ENCODE data around the gene GCSH.

GRCh38 chr16:81067166-81067565 lies 29.0 kb downstream of the GCSH start:
- TF ChIP-seq, protein P1, sequence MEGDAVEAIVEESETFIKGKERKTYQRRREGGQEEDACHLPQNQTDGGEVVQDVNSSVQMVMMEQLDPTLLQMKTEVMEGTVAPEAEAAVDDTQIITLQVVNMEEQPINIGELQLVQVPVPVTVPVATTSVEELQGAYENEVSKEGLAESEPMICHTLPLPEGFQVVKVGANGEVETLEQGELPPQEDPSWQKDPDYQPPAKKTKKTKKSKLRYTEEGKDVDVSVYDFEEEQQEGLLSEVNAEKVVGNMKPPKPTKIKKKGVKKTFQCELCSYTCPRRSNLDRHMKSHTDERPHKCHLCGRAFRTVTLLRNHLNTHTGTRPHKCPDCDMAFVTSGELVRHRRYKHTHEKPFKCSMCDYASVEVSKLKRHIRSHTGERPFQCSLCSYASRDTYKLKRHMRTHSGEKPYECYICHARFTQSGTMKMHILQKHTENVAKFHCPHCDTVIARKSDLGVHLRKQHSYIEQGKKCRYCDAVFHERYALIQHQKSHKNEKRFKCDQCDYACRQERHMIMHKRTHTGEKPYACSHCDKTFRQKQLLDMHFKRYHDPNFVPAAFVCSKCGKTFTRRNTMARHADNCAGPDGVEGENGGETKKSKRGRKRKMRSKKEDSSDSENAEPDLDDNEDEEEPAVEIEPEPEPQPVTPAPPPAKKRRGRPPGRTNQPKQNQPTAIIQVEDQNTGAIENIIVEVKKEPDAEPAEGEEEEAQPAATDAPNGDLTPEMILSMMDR (IDR thresholded peaks at IDR 0.05), result no peak
- no peak for TF ChIP-seq EP300 (IDR thresholded peaks at IDR 0.05)

Measured in esophagus muscularis mucosa (tissue), 3 donors.